SIG-M5 (cell line): ENCODE measurements around the gene XAB2.

ENCODE experiments used
- DNase-seq: peaks from one replicate; lab custom pipeline; 2025; lab: John Stamatoyannopoulos, UW

Gene XAB2

DNA sequence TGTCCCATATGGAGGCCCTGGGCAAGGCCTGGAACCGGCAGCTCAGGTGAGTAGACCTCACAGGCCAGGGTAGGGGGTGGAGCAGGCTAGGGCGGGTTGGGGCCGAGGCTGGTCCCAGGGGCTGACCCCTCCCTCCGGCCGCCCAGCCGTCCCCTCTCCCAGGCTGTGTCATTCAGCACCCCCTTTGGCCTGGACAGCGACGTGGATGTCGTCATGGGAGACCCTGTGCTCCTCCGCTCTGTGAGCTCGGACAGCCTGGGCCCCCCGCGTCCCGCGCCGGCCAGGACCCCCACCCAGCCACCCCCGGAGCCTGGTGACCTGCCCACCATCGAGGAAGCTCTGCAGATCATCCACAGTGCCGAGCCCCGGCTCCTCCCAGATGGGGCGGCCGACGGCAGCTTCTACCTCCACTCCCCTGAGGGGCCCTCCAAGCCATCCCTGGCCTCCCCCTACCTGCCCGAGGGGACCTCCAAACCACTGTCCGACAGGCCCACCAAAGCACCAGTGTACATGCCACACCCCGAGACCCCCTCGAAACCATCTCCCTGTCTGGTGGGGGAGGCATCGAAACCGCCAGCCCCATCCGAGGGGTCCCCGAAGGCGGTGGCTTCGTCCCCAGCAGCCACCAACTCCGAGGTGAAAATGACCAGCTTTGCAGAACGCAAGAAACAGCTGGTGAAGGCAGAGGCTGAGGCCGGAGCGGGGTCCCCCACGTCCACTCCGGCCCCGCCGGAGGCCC is 17.6 kb downstream of the XAB2 start:
- DNase-seq = no peak

DNA sequence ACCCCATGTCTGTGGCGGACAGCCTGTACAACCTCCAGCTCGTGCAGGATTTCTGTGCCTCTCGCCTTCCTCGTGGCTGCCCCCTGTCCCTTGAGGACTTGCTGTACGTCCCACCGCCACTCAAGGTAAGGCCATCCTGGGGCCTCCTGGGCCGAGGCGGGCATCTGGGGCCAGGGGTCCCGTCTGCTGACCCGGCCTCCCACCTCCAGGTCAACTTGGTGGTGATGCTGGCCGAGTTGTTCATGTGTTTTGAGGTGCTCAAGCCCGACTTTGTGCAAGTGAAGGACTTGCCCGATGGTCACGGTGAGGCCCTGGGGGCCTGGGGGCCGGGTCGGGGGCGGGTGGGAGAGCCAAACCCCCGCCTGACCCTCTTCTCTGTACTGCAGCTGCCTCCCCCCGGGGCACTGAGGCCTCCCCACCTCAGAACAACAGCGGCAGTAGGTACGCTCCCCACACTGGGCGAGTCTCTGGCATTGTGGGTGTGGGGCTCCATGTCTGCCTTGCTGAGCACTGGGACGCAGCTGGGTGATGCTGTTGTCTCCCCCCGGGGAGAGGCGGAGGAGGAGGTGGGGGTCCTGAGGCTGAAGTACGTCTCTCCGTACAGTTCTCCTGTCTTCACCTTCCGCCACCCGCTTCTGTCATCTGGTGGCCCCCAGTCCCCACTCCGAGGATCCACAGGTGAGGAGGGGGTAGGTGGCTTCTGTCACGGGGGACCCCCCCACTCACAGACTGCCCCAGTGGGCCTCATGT is 18.7 kb downstream of the XAB2 start:
- no peak for DNase-seq

GRCh38 chr19:7607874-7608560 is 21.3 kb downstream of the XAB2 start:
- DNase-seq = no peak

- no peak for DNase-seq
Observed at GRCh38 chr19:7607212-7607873, 22.0 kb downstream of the XAB2 start.

GRCh38 chr19:7606289-7606688 is 23.1 kb downstream of the XAB2 start:
- DNase-seq = no peak

- no peak for DNase-seq
Observed at GRCh38 chr19:7605490-7606222, 23.7 kb downstream of the XAB2 start.

- no peak for DNase-seq
Observed at GRCh38 chr19:7603919-7604318, 25.4 kb downstream of the XAB2 start.

DNA sequence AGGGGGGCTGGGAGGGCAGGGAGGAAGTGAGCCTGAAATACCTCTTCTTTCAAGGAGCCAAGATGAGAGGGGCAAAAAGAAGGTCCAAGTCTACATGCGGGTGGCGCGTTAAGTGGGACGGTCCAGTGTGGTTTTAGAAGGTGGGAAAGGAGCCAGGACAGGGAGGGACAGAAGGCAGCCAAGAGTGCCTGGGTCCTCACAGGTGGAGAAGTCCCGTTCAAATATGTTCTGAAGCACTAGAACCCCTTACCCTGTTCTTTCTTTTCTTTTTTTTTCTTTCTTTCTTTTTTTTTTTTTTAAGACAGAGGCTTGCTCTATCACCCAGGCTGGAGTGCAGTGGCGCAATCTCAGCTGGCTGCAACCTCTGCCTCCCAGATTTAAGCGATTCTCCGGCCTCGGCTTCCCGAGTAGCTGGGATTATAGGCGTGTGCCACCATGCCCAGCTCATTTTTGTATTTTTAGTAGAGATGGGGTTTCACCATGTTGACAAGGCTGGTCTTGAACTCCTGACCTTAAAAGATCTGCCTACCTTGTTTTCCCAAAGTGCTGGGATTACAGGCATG is 26.3 kb downstream of the XAB2 start:
- no peak for DNase-seq

- DNase-seq = no peak
Observed at GRCh38 chr19:7602240-7602934, 27.0 kb downstream of the XAB2 start.

DNA sequence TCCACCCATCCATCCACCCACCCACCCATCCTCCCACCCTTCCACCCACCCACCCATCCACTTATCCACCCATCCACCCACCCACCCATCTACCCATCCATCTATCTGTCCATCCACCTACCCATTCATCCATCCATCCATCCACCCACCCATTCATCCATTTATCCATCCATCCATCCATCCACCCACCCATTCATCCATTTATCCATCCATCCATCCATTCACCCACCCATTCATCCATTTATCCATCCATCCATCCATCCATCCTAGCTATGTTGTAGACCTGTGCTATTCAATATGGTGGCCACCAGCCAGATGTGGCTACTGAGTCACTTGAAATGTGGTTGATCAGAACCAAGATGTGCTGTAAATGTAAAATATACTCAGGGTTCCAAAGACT is 28.6 kb downstream of the XAB2 start:
- DNase-seq = no peak

- DNase-seq = no peak
Observed at GRCh38 chr19:7598180-7598579, 31.2 kb downstream of the XAB2 start.

DNA sequence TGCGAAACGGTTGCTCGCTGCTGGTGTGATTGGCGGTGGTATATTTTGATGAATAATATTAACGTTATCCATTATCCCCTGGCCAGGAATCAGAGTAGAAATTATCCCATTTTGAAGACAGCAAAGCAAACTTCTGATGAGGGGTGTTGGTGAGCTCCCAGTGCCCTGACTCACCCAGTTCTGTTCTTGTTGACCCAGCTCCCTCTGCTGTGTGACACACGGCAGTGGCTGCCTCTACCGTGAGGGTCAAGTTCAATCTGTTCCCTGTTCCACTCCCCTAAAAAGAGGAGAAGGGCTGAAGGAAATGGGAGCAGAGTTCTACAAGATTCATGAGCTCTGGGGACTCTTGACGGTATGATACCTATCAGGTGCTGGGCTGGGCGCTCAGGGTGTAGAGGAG is 31.7 kb downstream of the XAB2 start:
- DNase-seq = no peak

GRCh38 chr19:7596211-7596937 is 33.0 kb downstream of the XAB2 start:
- DNase-seq = no peak

GRCh38 chr19:7595466-7596133 is 33.7 kb downstream of the XAB2 start, which contains the start of gene CAMSAP3:
CAMSAP3 (plus strand) TSS chr19:7595863; CDS start chr19:7596003, 140 bp downstream.
- no peak for DNase-seq

- DNase-seq = no peak
Observed at GRCh38 chr19:7590256-7590655, 39.1 kb downstream of the XAB2 start.

DNA sequence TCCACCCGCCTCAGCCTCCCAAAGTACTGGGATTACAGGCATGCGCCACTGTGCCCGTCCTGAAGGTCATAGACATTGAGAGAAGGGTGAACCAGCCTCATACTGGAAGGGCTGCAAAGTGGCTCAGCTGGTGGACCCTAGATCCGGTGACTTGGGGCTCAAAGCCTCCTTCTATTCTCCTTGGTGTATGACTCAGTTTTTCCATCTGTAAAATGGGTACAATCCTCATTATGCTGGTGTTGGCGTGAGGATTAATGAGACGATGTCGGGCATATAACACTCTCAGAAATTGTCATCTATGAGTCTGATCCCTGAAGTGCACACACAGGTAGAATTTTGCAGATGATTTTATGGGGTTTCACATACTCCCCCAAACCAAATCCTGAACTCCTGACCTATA is 39.5 kb downstream of the XAB2 start:
- DNase-seq = no peak

DNA sequence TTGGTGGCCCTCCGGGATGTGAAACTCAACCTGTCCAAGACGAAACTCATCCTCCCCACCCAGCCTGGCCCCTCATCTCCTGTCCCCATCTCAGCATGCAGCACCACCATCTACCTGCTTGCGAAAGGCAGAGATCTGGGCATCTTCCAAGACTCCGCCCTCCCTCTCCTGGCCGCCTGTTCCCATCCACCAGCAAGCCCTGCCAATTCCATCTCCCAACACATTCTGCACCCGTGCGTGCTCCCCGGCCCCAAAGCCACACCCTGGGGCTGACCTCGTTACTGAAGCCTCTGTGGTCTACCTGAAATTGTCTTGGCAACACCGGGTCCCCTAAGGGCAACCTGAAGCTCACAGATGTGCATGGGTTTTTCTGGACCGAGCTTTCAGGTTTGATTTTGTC is 46.9 kb downstream of the XAB2 start:
- no peak for DNase-seq

DNA sequence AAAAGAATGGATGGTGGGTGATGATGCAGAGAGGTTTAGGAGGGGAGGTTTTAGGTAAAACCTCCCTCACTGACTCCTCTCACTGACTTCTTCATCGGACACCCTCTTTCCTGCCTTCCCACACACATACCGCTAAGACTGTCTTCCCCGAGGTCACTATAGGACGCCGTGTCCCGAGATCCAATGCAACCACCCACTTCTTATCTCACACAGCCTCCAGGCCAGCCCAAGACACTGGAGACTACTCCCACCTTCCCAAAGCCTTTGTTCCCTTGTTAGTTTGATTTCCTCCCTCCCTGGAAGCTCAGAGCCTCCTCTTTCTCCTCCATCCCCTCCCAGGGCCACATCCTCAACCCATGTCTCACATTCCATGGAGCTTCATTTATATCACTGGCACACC is 50.2 kb downstream of the XAB2 start:
- no peak for DNase-seq

- DNase-seq = no peak
Observed at GRCh38 chr19:7578127-7578526, 51.2 kb downstream of the XAB2 start.
